NCI-H2227 (cell line): ENCODE measurements around the gene ASTN2.

Source experiments
- DNase-seq: peaks from one replicate; lab custom pipeline; 2025; ENCODE audit not compliant: unreplicated experiment; lab: John Stamatoyannopoulos, UW

Gene ASTN2

DNA sequence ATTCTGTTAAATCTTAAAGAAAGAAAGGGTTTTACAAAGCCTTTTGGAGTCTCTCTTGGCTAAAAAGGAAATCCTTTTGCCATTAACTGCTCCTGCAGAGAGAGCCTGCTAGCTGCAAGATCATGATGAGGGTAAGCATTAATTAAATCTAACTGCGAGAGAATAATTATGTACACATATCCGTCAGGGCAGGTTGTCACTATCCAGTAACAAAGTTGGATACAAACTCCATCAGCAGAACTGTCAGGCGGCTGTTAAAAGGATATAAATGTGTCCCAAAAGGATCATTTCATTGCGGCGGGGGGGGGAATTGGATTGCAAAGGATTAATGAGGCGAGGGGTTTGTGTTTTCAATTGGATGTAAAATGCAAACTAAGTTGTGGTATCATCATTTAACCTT lies 289.3 kb downstream of the ASTN2 start:
- DNase-seq: no peak

GRCh38 chr9:117123729-117124128 lies 291.1 kb downstream of the ASTN2 start:
- no peak for DNase-seq

DNA sequence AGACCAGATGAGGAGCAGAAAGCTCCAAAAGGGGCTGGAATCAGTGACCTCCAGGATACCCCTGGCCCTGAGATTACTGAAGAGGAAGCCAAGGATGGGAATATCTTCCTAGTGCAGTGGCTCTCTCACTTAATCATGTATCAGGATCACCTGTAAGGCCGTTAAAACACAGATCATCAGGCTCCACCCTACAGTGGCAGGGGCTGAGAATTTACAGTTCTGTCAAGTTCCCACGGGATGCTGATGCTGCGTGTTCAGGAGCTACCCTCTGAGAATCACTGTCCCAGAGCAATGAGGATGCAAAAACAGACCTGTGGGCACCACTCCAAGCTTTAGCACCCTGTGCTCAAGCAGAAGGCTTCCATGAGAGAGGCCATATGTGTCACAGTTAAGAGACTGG lies 291.9 kb downstream of the ASTN2 start:
- DNase-seq: no peak

DNA sequence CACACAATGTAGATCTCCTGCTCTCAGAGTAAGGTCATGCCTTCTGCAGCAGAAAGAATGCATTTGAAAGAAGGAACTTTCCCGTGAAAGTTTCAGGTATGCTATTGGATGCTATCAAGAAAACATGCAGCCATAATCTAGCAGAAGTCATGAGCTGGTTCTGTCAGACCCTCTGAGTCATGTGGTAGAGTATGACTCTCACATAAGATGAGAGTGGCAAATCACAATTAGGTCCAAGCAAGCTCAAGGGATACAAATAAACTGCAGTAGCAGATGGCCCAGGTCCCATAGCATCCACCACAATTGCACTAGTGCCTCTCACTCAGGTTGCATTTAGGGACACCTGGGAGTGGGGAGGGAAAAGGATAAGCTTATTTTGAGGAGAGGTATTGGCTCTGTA lies 292.8 kb downstream of the ASTN2 start:
- no peak for DNase-seq

GRCh38 chr9:117121316-117121715 lies 293.5 kb downstream of the ASTN2 start:
- no peak for DNase-seq

DNA sequence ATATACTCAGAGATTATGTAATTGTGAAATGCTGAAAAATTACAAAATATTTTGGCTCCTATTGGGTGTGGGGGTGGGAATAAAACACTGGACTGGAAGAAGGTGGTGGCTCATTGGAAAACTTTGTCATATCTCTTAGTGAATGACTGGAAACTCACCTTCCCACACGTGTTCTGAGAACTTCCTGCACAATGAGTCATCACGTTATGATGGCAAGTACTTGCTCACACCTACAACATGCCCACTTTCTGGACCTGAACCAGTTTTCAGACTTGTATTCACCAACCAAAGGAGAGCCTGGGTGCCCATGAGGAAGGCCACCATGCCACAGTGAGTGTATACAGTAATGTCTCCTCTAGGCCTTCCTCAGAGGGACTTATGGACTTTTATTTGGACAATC lies 294.8 kb downstream of the ASTN2 start:
- no peak for DNase-seq

GRCh38 chr9:117116084-117116483 lies 298.8 kb downstream of the ASTN2 start:
- no peak for DNase-seq

DNA sequence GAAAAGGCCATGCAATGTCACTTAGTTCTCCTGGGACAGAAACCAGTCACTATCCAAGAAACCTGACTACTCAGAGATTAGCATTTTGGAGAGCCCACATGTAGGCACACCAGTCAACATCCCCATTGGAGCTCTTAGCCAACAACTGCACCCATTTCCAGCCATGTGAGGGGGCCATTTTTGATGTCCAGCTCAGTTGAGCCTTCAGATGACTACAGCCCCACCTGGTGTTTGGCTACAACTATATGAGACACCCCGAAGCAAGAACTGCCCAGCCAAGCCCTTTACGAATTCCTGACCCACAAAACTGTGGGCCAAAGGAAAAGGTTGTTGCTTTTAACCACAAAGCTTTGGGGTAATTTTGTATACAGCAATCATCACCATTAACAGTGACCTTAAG lies 300.1 kb downstream of the ASTN2 start:
- no peak for DNase-seq

DNA sequence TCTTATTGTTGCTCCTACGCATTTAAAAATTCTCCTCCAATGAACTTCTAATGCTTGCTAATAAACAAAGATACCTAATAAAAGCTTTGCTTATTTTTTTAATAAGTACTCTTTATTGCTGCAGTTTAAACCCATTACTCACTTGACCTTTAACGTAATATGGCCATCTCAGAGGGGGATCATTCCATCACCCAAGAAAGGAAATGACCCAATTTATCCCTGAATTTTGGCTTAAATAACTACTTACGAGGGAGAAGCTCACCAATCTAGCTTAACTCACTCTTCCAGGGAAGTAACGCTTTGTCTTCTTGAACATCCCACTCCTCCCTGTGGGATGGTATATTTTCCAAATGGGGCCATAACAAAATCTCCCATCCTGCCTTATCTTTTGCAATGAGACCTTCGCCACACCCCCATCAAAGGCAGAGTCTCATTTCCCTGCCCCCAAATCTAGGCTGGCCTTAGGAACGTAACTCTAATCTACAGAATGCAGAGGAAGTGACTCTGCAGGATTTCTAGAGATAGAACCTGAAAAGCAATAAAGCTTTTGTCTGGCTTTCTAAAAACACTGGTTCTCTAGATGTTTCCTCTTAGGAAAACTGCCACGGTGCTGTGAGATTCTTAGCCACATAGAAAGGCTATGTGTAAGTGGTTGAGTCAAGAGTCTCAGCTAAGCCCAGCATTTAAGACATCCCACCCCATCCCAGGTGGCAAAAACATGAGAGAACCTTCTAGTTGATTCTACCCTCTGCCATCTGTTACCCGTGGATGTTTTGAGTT lies 310.0 kb downstream of the ASTN2 start:
- no peak for DNase-seq

DNA sequence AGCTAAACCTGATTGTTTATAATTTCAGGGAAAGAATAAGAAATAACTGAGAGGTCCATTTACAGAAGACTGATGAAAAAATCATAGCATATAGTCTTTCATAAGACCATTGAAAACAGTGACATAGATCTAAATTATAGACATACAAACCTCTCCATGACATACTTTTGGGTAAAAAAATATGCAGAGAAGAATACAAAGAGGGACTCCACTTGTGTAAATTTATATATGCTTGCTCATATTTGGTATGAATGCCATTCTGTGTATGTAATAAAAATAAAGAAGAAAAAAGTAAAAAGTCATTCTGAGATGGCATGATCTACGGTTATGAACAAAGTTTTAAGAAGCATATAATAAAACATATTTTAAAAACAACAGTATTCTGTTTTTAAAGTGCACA lies 310.7 kb downstream of the ASTN2 start:
- no peak for DNase-seq

DNA sequence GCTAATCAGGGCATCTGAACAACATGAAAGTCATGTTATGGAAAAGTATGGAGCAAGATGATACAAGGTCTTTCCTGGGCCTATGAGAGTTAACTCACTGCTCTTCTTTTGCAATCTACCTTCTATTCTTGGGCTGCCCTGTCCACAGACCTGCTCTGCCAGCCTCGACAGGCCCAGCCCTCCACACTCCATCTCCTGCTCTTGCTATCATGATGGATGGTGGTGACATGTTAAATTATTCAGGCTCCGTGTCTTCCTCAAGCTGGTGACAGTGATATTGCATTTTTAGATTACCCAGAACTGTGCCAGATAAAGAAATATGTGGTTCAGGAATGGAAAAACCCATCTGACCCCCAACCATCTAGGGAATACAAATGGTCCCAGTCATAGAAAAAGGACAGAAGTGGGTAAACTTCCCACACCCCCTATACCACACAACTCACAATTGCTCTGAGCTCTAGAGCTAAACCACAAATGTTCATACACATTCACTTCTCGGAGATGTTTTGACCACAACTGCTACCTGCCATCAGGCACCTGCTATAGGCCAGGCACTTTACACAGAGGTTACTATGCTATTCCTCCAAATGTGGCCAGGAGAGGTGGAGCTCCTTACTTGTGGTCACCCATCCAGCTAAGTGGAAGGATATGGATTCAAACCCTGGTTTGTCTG lies 311.3 kb downstream of the ASTN2 start:
- DNase-seq: no peak

GRCh38 chr9:117101008-117101407 lies 313.8 kb downstream of the ASTN2 start:
- no peak for DNase-seq

DNA sequence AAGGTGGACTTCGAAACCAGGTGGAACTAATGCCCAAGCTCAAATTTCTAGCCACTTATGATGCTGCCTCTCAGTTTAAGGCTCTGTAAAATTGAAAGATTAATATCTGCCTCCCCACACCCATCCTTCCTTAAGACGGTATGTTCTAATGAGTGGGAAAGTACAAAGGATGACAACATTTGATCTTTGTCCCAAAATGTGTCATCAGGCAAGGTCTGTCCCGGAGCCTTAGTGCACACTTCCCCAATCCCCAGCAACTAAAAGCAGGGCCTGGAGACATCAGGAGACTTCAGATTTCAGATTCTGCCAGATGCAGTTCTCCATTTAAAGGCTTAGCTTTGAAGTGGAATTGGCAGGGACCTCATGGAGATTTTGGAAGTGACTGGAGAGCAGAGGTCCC lies 316.5 kb downstream of the ASTN2 start:
- DNase-seq: no peak

DNA sequence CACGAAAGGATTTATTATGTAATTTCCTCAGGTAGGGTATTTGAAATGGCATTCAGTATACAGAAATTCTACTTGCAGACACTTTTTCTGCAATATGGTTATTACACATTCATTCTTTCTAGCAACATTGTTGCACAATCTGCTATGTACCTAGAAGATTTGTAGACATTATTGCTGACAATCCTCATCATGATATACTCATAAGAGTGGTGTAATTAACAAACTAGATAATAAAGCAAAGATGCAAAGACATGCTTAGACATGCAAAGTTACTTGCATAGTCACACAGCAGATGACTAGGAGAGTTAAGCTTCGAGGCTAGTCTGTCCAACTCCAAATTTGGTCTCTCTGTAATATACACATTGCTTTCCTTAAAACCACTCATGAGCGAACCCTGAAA lies 317.1 kb downstream of the ASTN2 start:
- DNase-seq: no peak

DNA sequence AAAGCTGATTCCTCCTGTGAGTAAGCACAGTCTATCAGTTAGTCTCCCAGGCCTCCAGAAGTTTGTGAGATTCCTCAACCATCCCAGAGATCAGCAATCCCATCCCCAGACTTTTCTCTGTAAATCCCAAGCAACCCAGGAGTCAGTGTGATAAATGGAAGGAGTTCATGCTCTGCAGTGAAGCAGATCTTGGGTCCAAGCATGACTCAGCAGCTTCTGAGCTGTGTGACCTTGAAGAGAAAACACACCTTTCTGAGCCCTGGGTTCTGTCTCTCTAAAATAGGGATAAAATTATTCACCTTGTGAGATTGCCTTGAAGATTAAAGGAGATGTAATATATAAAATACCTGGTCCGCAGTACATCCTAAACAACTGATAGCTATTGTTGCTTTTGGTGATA lies 318.7 kb downstream of the ASTN2 start:
- no peak for DNase-seq

DNA sequence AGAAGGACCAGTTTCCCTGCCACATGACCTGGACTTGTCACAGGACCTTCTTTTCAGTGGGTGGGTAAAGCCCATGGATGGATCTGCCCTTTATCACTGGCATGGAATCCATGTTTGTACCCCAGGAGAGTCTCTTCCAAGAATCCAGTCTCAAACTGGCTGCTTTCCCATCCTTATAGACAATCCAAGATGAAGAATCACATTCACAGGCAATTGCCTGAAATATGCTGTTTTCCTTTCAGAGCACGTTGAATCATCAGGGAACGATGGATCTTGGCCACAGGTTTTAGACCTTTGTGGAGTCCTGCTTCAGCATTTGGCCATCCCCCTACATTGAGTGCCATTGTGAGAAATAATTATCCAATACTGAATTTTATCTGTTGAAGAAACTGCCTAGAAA lies 319.8 kb downstream of the ASTN2 start:
- DNase-seq: no peak

- no peak for DNase-seq
Observed at GRCh38 chr9:117093891-117094844, 320.7 kb downstream of the ASTN2 start.

- no peak for DNase-seq
Observed at GRCh38 chr9:117092582-117092981, 322.3 kb downstream of the ASTN2 start.

DNA sequence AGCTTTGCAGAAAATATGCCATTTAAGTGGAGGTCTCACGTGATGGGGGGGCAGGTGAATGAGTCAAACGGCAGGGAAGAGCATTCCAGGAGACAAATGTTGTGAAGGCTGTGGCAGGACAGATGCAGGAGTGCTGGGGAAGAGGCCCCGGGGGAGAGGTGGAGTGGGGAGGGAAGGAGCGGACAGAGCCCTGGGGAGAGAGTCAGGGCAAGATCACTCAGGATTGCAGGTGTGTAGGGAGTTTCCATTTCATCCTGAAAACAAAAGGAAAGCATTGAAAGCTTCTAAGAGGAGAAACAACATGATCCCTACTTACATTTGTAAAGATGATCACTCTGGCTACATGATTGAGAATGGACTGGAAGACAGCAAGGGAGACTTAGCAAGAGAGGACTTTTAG lies 323.3 kb downstream of the ASTN2 start:
- DNase-seq: no peak

- DNase-seq: no peak
Observed at GRCh38 chr9:117088786-117089185, 326.1 kb downstream of the ASTN2 start.

- no peak for DNase-seq
Observed at GRCh38 chr9:117088140-117088539, 326.7 kb downstream of the ASTN2 start.

DNA sequence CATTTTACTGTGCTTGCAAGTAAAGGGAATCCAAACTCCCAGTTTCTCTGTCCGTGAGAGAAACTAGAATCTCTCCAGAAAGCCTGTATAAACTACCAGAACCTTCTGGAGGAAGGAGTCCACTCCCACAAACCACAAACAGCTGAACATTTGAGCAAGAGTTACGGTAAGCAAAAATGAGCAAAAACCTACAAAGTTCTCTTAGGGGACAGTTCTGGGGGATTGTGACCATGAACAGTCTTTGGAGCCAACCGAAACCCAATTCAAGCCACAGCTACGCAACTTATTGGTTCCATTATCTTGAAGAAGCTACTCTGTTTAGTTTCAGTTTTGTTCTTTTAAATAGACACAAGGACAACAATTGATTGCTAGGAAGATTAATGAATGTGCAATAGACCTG lies 330.6 kb downstream of the ASTN2 start:
- no peak for DNase-seq
